HG03139 (cell line): ENCODE measurements around the gene KRT38.
"Not testable (repeated sequence)": the region's sequence is repeated elsewhere in the genome, so short reads cannot be mapped to it uniquely, and the experiment has no call there.

Experiments
- ATAC-seq: cut with Tn5 transposase; IDR thresholded peaks from one replicate; pipeline ENCODE4 v1.9.1; 2021; ENCODE audit not compliant: unreplicated experiment

The KRT38 gene

DNA sequence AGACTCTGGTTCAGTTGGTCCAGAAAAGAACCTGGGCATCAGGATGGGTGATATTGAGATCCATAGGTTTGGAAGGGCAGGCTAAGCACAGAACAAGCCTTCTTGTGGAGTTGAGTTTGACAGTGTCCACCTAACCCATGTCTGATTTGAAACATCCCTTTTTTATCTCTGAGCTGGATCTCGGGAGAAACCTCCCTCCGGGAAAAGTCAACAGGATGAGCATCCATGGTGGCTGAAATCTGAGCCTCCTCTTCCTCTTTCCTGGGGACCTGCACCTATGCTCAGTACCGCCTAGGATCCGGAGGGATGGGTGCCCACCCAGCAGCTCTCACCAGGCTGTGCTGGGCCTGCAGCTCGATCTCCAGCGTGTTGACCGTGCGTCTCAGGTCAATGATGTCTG is 23.0 kb upstream of the KRT38 start:
- no peak for ATAC-seq

DNA sequence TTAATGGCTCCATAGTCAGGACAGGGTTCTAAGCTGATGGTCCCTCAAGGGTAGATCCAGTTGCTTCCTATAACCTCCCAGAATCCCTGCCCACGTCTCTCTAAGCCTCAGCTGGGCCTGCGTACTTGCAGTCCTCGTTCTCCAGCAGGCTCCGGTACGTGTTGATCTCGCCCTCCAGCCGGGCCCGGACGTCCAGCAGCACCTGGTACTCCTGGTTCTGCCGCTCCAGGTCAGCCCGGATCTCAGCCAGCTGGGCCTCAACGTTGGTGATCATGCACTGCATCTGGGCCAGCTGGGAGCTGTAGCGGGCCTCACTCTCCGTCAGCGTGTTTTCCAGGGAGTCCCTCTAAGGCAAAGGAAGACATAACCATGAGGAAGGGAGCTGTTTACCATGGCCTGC is 21.9 kb upstream of the KRT38 start:
- no peak for ATAC-seq

DNA sequence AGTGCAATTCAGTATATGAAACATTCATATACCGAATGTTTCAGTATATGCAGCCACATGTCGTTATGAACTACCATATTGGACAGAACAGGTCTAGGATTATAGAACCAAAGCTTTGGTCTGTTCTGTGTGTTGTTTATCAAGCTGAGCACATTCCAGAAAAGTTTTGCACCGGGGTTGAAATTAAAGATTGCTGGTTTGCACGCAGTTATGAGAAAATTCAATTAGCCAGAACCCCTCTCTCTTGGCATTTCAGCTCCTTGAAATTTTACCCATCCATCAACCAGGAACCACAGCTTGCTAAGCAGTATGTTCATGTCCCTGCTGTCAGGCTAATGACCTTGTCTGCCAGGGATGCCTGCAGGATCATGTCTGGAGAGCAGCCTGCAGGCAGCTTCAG is 16.9 kb upstream of the KRT38 start:
- no peak for ATAC-seq

DNA sequence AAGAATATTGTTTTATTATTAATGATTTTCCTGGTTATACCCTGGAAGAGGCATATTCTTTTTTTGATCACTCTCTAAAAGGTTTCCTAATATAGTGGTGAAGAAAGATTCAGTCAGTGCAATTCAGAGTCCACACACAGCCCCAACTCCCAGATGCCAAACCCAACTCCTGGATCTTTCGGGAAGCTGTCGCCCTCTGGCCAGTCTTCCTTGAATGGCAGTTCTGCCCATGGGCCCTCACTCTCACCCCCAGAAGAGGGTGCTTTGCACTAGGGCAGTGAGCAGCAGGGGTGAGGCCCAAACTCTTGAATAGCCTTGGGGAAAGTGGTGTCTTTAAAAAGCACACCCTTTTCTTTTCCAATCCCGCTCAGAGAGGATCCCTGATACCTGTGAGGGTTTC is 15.4 kb upstream of the KRT38 start:
- ATAC-seq, result no peak

DNA sequence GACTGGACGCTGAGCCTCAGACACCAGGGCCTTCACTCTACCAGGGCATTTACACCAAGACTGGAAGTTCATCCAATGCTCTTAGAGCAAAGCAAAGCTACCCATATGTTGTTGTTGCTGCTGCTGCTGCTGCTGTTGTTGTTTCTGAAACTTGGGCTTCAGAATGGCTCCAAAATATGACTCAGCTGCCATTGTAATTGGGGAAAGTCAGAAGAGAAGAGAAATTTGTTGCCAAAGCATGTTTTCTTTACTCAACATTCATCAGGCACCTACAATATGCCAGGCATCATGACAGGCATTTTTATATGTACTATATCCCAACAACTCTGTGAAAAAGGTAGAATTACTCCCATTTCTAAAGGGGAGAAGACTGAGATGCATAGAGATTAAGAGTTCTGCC is 14.5 kb upstream of the KRT38 start:
- ATAC-seq, result no peak

DNA sequence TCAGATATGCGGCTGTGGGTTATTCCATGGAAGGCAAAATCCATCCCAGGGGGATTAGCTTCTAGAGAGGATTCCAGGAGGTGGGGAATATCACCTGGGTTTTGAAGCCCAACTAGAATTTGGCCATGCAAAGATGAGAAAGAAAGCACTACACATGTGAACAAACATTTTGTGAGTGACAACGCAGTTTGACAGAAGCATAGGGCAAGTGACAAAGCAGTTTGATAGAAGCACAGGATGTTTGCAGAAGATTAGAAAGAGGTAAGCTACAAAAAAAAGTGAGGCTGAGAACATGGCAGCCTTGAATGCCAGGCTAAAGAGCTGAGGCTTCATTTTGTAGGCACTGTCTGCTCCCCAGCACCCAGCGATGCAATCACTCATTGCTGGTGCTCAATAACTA is 12.3 kb upstream of the KRT38 start:
- no peak for ATAC-seq

DNA sequence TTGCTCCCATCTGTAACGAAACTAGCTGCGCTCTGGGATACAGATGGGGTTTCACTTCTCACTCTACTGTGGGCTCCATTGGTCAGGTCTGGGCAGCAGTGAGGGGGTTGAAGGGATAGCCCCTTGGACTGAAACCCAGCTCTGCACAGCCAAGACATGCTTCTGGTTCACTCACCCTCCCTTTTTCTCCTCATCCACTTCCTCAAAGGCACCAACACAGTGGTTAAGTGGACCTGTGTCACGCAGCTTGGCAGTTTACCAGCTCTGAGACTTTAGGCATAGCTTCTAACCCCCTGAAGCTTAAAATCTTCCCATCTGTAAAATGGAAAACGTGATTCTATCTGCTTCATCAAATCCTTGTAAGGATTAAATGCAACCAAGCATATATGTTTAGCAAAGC is 11.5 kb upstream of the KRT38 start:
- ATAC-seq, result no peak

DNA sequence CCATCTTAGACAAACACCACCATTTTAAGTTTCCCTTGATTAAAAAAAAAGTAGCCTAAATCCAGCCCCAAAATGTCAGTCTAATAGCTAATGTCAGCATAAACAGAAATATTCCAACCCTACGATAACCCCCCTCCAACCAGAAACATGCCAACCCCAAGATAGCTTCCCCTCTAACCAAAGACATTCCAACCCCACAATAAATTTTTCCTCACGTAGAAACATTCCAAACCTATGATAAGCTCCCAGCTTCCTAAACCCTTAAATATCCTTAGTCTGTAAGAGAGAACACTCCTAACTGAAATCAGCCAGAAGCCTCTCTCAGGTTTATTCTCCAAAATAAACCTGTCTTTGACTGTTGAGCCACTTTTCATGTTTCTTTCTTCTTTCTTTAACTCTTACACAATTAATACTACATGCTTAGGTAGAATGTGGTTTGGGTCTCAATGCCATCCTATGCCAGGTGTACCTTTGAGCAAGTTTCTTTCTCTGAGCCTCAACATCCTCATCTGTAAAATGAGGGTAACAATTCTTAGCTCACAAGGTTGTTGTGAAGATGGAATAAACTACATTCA is 10.5 kb upstream of the KRT38 start:
- ATAC-seq, result no peak

DNA sequence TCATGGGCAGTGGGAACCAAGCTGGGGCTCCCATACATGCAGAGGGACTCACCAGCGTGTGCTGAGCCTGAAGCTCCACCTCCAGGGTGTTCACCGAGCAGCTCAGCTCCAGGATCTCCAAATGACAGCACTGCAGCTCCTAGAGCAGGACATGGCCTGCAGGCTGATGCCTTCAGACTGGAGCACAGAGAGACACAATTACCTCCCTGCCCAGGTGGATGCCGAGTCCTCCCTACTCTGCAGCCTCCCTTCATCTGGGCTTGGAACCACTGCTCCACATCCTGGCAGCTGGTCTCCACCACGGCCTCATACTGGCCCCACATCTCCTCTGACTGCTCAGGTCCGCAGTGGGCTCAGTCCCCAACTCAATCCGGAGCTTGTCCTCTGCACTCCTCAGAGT is 8.2 kb upstream of the KRT38 start:
- no peak for ATAC-seq

DNA sequence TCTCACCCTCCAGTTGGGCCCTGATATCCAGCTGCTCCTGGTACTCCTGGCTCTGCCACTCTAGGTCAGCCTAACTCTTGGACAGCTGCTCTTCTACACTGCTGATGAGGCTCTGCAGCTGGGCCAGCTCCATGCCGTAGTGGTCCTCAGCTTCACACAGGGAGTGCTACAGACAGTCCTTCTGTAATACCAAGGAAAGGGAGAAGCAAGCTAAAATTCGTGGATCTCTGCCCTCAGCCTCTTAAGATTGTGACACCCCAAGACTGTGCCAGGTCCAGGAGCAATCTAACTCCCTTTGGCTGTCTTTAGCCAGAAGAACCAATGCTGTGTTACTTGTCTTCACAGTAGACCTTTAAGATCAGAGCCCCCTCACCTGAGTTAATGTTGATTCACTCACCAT is 7.7 kb upstream of the KRT38 start:
- no peak for ATAC-seq

DNA sequence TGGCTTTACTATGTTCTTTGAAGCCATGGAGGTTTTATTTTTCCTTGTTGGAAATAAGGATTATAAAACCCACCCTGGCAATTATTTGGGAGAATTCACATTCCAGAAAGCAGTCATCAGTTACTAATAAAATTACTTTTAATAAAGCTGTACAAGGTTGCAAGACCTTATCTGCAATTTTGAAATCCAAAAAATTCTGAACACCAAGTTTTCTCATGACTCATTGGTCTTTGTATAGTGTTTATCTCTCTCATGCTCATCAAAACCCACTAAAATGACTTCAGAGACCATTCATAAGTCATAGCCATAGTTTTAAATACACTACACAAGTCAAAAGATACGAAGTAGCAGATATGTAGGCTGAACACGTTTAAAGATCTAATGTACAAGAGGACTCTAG is 6.0 kb upstream of the KRT38 start:
- no peak for ATAC-seq

DNA sequence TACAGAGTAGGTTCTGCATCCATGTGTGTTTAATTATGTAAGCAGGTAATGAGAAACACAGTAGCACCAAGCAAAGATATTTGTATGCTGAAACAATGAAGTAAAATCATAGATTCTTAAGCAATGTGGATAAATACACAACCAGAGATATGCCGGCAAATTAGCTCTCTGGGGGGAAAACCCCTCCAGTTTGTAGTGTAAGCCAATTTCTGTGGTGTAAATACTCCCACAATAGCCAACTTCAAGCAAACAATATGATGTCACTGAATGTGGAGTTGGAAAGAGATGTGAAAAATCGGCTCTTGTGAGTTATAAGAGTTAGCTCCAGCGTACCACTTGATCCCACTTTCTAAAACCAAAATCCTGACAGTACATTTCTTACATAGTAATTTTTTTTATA is 3.9 kb upstream of the KRT38 start:
- ATAC-seq, result no peak

DNA sequence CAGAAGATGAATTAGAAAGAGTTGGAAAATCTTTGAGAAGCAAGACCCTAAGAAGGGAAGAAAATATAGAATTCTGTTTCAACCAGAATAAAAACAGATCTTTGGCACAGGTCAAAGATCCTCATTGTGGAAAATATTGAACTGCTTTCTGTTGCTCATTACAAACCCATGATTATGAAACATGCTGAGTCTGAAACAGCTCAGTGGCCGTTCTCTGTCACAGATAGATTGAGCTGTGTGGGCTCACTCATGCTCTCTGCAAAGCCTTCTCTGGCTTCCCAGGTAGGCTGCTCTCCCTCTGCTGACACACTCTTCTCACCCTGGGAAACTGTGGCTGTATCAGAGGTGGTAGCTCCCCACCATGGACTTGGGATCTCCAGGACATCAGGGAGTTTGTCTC is 3.4 kb upstream of the KRT38 start:
- no peak for ATAC-seq

DNA sequence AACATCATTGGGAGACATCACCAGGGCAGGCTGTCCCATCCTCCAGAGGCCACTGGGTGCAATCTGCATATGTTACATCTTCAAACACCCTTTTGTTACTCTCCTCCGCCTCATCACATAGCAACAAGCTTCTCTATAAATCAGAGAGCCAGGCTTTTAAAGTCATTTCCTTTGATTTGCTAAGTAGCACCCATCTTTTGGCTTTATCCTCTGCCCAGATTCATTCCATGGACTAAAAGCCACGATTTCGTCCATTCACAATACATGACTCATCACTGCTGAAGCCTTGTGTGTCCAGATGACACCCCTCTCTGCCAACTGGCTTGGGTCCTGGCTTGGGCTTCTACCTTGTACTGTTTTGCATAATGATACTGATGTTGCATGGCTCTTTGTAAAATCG is 2.0 kb upstream of the KRT38 start:
- no peak for ATAC-seq

DNA sequence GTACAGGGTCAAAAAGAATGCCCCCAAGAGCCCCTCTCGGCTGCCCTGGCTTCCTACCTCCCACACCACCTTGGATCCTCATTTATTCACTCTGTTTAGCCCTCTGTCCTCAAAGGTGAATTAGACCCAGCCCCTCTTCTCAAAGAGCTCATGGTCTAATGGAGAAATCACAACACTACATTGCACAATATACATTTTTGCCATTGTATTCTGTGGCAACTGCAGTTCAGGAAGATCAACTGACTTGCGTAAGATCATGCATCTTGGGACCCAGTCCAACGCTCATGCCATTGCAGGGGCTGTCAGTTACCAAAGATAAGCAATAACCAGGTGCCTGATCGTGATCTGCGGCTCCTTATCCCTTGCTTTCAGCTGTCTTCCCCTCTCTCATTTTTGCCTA is 1.4 kb downstream of the KRT38 start:
- no peak for ATAC-seq

DNA sequence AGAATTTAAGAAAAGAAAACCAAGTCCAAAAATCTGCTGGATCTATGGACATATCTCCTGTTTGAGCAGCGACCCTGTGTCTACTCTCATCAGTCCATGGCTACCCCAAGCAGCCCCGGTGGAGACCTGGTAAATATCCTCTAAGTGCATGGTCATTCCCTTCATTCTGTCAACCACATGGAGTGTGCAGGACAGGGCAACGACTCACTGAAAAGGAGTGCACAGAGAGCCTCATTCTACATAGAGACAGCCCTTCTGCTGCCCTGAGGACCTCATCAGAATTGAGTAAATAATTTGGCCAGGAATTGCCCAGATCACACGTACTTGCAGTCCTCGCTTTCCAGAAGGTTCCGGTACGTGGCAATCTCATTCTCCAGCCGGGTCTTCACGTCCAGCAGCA is 3.0 kb downstream of the KRT38 start:
- no peak for ATAC-seq

DNA sequence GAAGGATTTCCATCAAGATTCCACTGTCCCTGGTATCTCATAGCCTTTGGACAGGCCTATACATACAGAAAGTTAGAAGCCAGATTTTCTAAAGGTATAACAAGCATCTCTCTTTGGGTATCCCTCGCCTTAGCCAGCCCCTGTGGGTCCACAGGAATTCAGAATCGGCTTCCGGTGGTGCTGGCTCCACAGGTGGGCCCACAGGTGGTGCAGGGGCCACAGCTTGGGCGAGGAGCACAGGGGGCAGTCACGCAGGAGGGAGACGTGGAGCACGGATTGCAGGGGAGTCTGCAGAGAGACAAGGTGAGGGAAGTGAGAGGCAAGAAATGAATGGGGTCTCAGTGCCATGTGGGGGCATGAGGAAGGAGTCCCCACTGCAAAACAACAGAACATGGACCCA is 3.5 kb downstream of the KRT38 start:
- ATAC-seq, result no peak

DNA sequence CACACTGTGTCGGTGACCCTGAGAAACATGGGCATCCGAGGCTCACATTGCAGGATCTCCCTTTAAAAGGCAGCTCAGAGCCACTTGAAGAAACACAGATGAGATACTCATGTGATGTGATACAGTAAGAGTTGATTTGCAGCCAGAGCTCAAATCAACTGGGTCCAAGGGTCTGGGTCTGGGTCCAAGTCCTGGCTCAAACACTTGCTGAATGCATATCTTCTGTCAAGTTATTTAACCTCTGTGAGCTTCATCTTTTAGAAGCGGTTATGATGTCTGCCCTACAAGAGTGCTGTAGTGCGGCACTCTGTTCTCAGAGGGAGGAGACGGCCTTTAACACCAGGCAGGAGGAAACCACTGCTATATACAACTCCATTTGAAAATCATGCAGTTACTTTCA is 6.4 kb downstream of the KRT38 start:
- no peak for ATAC-seq

DNA sequence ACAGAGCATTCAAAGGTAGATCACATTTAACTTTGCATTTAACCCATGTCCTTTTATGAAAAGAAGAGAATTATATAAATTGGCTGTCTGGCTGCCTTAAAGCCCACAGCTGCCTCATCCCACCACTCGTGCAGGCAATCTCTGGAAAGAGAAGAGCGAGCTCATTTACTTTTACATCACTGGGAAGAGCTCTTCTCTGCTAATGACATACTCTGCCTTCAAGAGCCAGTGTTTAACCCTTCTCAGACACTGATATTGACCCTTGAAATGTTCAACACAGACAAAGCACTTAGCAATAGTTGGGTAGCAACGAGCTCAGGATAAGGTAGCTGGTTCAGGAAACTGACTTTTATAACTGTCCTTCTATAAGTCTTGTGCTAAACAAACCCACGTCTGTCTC is 6.8 kb downstream of the KRT38 start:
- no peak for ATAC-seq

DNA sequence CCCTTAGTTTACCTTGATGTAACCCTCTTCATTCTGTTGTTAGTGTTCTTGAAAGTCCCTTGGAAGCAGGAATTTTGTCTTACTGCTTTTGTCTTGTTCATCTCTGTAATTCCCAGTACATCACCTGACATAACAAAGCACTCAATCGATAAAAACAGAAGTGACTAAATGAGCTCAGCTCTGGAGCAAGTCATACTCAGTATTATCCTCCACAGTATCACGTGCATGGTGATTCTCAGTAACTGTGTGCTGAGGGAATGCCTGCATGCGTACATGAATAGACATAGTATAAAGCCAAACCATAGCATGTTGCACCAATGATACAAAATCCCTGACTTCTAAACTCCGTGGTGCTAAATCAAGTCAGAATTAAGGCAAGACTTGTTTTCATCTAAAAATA is 7.2 kb downstream of the KRT38 start:
- ATAC-seq, result no peak

DNA sequence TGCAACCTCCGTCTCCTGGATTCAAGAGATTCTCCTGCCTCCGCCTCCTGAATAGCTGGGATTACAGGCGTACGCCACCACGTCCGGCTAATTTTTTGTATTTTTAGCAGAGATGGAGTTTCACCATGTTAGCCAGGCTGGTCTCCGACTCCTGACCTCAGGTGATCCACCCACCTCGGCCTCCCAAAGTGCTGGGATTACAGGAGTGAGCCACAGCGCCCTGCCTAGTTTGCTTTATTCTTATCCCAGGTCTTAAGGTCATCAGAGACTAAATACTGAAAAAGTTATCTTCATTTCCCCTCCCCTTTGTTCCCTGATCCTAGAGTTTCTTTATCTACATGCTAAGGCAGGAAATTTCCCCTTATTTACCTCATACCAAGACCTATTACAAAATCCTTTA is 10.4 kb downstream of the KRT38 start:
- not testable (repeated sequence) for ATAC-seq

DNA sequence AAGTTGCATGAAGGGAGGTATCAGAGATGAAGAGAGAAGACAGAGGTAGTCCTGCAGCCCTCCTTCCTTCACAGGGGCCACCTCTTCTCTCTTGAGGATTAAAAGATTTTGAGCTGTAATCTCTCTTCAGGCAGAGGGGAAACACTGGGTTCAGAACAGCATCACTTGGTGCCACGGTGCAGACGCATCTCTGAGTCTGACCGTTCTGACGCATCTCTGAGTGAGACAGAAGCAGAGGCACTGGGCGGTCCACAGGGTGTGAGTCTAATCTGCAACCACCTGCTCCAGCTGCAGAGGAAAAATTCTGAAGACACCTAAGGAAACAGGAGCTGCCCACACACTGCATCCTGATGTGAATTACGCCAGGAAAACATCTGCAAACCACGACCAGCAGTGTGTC is 11.1 kb downstream of the KRT38 start:
- ATAC-seq, result no peak

DNA sequence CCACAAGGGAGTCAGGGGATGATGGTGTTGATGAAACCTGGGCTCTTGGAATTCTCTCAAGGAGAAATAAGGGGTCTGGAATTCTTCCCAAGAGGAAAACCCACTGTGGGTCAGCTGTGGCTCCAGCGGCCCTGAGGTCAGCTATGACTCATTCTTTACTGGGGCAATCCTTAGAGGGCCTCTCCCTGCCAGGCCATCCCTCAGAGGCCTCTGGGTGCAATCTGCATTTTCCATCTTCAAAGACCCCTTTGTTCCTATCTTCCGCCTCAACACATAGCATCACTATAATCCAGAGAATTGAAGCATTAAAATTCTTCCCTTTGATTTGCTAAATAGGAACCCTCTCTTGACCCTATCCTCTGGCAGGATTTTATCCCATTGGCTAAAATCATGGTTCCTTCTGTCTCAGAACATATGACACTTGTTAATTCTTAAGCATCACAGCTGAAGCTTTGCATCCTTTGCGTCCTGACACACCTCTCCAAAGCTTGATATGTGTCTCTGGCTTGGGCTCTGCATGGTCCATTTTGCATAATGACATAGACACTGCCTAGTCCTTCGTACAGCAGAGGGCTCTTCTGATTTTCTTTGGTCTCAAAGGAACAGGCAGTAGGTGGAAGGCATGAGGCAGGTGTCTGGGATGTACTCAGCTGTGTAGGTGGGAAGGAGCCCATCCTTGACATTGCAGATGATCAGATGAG is 12.0 kb downstream of the KRT38 start:
- no peak for ATAC-seq
